COR-L47 (cell line): Measurements from ENCODE around the gene CD320.
A peak's percentile ranks its signal among the peaks of the same experiment; 100 is the strongest.

Experiments
- DNase-seq: peaks from one replicate; lab custom pipeline; 2025; lab: John Stamatoyannopoulos, UW

Gene CD320

GRCh38 chr19:8254286-8255001 lies 53.7 kb downstream of the CD320 start:
- no peak for DNase-seq

- DNase-seq, result no peak
These were observed 54.5 kb downstream of the CD320 start for GRCh38 chr19:8253678-8254077.

- DNase-seq, result peak; percentile 65
These were observed 55.1 kb downstream of the CD320 start for GRCh38 chr19:8252922-8253589.
